ENCODE results near the gene RYR1. TPM values are rescaled to one million over a fixed set of nuclear protein-coding genes. Genes with fewer than 3 reads are reported as not detected.

The RYR1 gene
- total RNA-seq, 1 donor from 2014 or later: 0.12 TPM

DNA sequence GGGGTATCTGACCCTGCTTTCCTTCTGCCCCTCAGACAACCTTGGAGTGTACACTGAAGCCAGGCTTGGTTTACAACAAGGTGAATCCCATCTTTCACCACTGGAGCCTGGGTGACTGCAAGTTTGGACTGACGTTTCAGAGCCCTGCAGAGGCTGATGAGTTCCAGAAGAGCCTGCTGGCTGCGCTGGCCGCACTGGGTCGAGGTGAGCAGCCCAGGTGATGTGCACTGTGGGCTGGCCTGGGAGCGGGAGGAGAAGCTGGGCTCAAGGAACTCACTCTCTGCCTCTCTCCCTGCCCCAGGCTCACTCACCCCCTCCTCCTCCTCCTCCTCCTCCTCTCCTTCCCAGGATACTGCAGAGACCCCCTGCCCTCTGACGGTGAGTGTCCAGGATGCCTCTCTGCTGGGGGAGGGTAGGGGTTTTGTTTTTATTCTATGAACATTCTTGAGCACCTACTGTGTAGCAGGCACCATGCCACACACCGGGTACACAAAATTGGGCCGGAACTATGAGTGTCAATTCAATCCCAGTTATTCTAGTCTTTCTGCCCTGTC is 41.5 kb upstream of the RYR1 start:
- H3K4me3 ChIP-seq (ENCODE audit: low read depth, low read length): no peak overlapping the region
- no peak for DNase-seq (ENCODE audit: low read depth)
- TF ChIP-seq, protein P1, sequence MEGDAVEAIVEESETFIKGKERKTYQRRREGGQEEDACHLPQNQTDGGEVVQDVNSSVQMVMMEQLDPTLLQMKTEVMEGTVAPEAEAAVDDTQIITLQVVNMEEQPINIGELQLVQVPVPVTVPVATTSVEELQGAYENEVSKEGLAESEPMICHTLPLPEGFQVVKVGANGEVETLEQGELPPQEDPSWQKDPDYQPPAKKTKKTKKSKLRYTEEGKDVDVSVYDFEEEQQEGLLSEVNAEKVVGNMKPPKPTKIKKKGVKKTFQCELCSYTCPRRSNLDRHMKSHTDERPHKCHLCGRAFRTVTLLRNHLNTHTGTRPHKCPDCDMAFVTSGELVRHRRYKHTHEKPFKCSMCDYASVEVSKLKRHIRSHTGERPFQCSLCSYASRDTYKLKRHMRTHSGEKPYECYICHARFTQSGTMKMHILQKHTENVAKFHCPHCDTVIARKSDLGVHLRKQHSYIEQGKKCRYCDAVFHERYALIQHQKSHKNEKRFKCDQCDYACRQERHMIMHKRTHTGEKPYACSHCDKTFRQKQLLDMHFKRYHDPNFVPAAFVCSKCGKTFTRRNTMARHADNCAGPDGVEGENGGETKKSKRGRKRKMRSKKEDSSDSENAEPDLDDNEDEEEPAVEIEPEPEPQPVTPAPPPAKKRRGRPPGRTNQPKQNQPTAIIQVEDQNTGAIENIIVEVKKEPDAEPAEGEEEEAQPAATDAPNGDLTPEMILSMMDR (conservative IDR thresholded peaks at IDR 0.05; ENCODE audit: low read depth, low read length): no peak

DNA sequence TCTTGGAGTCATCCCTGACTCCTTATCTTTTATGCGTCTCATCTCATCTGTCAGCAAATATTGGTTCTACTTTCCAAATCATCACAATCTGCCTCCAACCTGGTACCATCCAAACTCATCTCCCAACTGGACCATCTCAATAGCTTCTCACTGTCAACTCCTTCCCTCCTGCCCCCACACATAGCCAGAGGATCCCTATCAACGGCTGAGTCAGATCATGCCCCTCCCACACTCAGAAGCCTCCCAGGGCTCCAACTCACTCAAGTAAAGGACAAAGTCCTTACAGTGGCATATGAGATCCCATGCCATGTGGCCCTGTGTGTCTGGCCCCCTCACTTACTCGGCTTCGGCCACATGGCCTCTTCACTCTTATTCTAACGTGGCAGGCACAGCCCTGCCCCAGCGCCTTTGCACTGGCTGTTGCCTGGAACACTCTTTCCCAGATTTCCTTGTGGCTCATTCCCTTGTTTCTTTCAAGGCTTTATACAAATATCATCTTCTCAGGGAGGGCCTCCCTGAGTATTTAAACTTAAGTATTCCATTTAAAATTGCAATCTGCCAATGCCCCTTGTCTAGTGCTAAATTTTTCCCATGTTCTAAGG is 40.7 kb upstream of the RYR1 start:
- DNase-seq (ENCODE audit: low read depth): no peak
- TF ChIP-seq, protein P1 (conservative IDR thresholded peaks at IDR 0.05; ENCODE audit: low read depth, low read length): no peak
- H3K4me3 ChIP-seq (ENCODE audit: low read depth, low read length): no peak overlapping the region

DNA sequence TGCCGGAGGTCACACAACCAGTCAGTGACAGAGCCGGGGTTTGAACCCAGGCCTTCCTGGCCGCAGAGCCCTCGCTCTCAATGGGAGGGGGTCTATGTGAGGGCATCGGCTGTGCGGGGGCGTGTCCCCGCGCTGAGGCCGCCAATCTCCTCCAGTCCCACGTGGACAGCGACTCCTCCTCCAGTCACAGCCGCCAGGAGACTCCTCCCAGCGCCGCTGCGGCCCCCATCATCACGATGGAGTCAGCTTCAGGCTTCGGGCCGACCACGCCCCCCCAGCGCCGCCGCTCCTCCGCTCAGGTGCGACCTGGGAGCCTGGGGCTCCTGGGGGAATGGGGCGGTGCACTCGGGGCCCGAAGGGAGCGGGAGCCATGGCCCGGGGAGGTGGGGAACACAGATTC is 39.0 kb upstream of the RYR1 start:
- DNase-seq (ENCODE audit: low read depth): no peak
- TF ChIP-seq, protein P1 (conservative IDR thresholded peaks at IDR 0.05; ENCODE audit: low read depth, low read length): no peak
- no peak overlapping the region for H3K4me3 ChIP-seq (ENCODE audit: low read depth, low read length)

DNA sequence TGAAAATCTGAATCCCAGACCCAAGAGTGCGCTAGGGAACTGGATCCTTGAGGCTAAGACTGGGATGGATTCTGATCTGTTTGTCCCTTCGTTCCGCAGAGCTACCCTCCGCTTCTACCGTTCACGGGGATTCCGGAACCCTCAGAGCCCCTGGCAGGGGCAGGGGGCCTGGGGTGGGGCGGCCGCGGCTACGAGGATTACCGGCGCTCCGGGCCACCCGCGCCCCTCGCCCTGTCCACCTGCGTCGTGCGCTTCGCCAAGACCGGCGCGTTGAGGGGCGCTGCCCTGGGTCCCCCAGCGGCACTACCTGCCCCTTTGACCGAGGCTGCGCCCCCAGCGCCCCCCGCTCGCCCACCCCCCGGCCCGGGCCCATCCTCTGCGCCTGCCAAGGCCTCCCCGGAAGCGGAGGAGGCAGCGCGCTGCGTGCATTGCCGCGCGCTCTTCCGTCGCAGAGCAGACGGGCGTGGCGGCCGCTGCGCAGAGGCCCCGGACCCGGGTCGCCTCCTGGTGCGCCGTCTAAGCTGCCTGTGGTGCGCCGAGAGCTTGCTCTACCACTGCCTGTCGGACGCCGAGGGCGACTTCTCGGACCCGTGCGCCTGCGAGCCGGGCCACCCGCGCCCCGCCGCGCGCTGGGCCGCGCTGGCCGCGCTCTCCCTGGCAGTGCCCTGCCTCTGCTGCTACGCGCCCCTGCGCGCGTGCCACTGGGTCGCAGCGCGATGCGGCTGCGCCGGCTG is 37.9 kb upstream of the RYR1 start:
- no peak overlapping the region for H3K4me3 ChIP-seq (ENCODE audit: low read depth, low read length)
- TF ChIP-seq, protein P1 (conservative IDR thresholded peaks at IDR 0.05; ENCODE audit: low read depth, low read length): no peak
- DNase-seq (ENCODE audit: low read depth): no peak

DNA sequence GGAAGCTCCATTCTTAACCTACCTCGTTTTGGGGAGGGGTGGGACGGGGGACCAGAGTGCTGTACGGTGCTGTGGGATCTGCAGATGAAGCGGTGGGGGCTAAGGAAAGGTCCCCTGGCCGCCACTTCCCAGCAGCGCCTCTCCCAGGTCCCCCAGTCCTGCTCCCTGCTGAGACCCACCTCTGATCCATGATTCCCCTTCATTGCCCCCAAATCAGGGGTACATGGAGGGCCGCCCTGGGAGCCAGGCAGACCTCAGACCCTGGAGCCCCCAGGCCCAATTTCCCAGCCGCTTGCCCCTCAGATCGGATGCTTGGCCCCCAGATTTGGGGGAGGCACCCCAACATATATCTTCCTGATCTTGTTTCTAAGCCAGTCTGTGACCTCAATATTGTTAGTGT is 34.4 kb upstream of the RYR1 start:
- TF ChIP-seq, protein P1 (conservative IDR thresholded peaks at IDR 0.05; ENCODE audit: low read depth, low read length): no peak
- DNase-seq (ENCODE audit: low read depth): no peak
- no peak overlapping the region for H3K4me3 ChIP-seq (ENCODE audit: low read depth, low read length)

DNA sequence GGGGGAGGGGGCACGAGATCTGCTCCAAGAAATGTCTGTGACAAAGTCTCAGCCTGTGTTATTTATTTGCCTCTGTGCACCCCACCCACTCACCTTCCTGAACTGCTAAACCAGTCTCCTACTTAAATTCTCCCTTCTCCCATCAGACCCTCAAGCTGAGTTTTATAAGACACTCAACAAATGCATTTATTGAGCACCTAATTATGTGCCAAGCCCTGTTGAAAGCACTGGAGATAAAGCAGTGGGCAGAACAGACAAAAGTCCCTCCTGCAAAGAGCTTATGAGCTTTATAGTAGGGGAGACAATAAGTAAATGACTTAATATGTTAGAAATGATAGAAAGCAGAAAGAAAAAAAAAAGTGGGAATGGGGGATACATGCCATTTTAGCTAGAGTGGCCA is 34.0 kb upstream of the RYR1 start:
- no peak overlapping the region for H3K4me3 ChIP-seq (ENCODE audit: low read depth, low read length)
- TF ChIP-seq, protein P1 (conservative IDR thresholded peaks at IDR 0.05; ENCODE audit: low read depth, low read length): no peak
- no peak for DNase-seq (ENCODE audit: low read depth)

Measured in epithelial cell of proximal tubule (primary cell).